T-helper 1 cell treated with Interleukin-12 subunit alpha and Interleukin-12 subunit beta and Interleukin-4 antibody, amounts not matched to agents 30 μg/mL and 1 μg/mL, for 36 hours (primary cell): ENCODE measurements around the gene YY1.
"Not testable (repeated sequence)": the region's sequence is repeated elsewhere in the genome, so short reads cannot be mapped to it uniquely, and the experiment has no call there.

ENCODE experiments used
- H3K27ac Mint-ChIP-seq: one replicate; pipeline ENCODE4 v1.8.0; 2021; ENCODE audit warnings: mild to moderate bottlenecking, mixed read lengths
- H3K27me3 Mint-ChIP-seq: one replicate; pipeline ENCODE4 v1.8.0; 2021; ENCODE audit warnings: low read depth, mixed read lengths
- H3K36me3 Mint-ChIP-seq: one replicate; pipeline ENCODE4 v1.8.0; 2021; ENCODE audit warnings: low read depth, mixed read lengths
- H3K4me1 Mint-ChIP-seq: one replicate; pipeline ENCODE4 v1.8.0; 2021; ENCODE audit warnings: low read depth, mixed read lengths
- H3K4me3 Mint-ChIP-seq: one replicate; pipeline ENCODE4 v1.8.0; 2021; ENCODE audit warnings: mild to moderate bottlenecking, moderate library complexity, mixed read lengths
- H3K9me3 Mint-ChIP-seq: one replicate; pipeline ENCODE4 v1.8.0; 2021; ENCODE audit warnings: mixed read lengths

The YY1 gene

GRCh38 chr14:100290607-100291304 lies 51.8 kb downstream of the YY1 start:
- Mint-ChIP-seq H3K4me1 (peaks cover 4% of the 10 kb centered on the region), H3K27me3 (no peaks in the 10 kb centered on the region), H3K9me3 (no peaks in the 10 kb centered on the region), H3K36me3 (no peaks in the 10 kb centered on the region), H3K27ac (no peak overlapping the region), H3K4me3 (no peak overlapping the region)

- Mint-ChIP-seq H3K4me3 (no peak overlapping the region), H3K4me1 (peaks cover 1% of the 10 kb centered on the region), H3K9me3 (no peaks in the 10 kb centered on the region), H3K27ac (no peak overlapping the region), H3K36me3 (no peaks in the 10 kb centered on the region), H3K27me3 (no peaks in the 10 kb centered on the region)
Measured at GRCh38 chr14:100291305-100292075, 52.5 kb downstream of the YY1 start.

GRCh38 chr14:100292301-100292775 lies 53.4 kb downstream of the YY1 start:
- peaks cover 1% of the 10 kb centered on the region for H3K4me1 Mint-ChIP-seq
- no peaks in the 10 kb centered on the region for H3K9me3 Mint-ChIP-seq
- H3K27ac Mint-ChIP-seq = no peak overlapping the region
- H3K36me3 Mint-ChIP-seq = peaks cover 4% of the 10 kb centered on the region
- H3K27me3 Mint-ChIP-seq = no peaks in the 10 kb centered on the region
- no peak overlapping the region for H3K4me3 Mint-ChIP-seq

GRCh38 chr14:100292776-100293461 lies 54.0 kb downstream of the YY1 start:
- Mint-ChIP-seq H3K4me1 (peaks cover 1% of the 10 kb centered on the region), H3K27ac (no peak overlapping the region), H3K9me3 (no peaks in the 10 kb centered on the region), H3K36me3 (peaks cover 4% of the 10 kb centered on the region), H3K27me3 (no peaks in the 10 kb centered on the region), H3K4me3 (no peak overlapping the region)

- H3K27ac Mint-ChIP-seq = no peak overlapping the region
Measured at GRCh38 chr14:100293497-100294212, 54.7 kb downstream of the YY1 start.

GRCh38 chr14:100294213-100294962 lies 55.4 kb downstream of the YY1 start:
- Mint-ChIP-seq H3K27ac (no peak overlapping the region), H3K27me3 (no peaks in the 10 kb centered on the region), H3K4me1 (peaks cover 1% of the 10 kb centered on the region), H3K4me3 (no peak overlapping the region), H3K9me3 (no peaks in the 10 kb centered on the region), H3K36me3 (peaks cover 4% of the 10 kb centered on the region)

More at GRCh38 chr14:100293497-100294212, 54.7 kb downstream of the YY1 start:
- no peaks in the 10 kb centered on the region for H3K9me3 Mint-ChIP-seq
- H3K27me3 Mint-ChIP-seq = no peaks in the 10 kb centered on the region
- peaks cover 1% of the 10 kb centered on the region for H3K4me1 Mint-ChIP-seq
- no peak overlapping the region for H3K4me3 Mint-ChIP-seq
- H3K36me3 Mint-ChIP-seq = peaks cover 4% of the 10 kb centered on the region

- Mint-ChIP-seq H3K9me3 (no peaks in the 10 kb centered on the region), H3K4me1 (peaks cover 1% of the 10 kb centered on the region), H3K4me3 (no peak overlapping the region), H3K36me3 (peaks cover 4% of the 10 kb centered on the region), H3K27me3 (no peaks in the 10 kb centered on the region), H3K27ac (no peak overlapping the region)
Measured at GRCh38 chr14:100294963-100295330, 56.0 kb downstream of the YY1 start.

- no peaks in the 10 kb centered on the region for H3K9me3 Mint-ChIP-seq
- H3K4me3 Mint-ChIP-seq = no peak overlapping the region
- peaks cover 1% of the 10 kb centered on the region for H3K4me1 Mint-ChIP-seq
- no peak overlapping the region for H3K27ac Mint-ChIP-seq
- H3K27me3 Mint-ChIP-seq = no peaks in the 10 kb centered on the region
- H3K36me3 Mint-ChIP-seq = peaks cover 4% of the 10 kb centered on the region
Measured at GRCh38 chr14:100295376-100296105, 56.6 kb downstream of the YY1 start.

GRCh38 chr14:100296106-100296651 lies 57.2 kb downstream of the YY1 start:
- no peak overlapping the region for H3K27ac Mint-ChIP-seq

GRCh38 chr14:100296729-100297128 lies 57.8 kb downstream of the YY1 start:
- H3K4me3 Mint-ChIP-seq, H3K9me3 Mint-ChIP-seq, H3K36me3 Mint-ChIP-seq, H3K27me3 Mint-ChIP-seq, H3K4me1 Mint-ChIP-seq, H3K27ac Mint-ChIP-seq: not testable (repeated sequence)

More at GRCh38 chr14:100296106-100296651, 57.2 kb downstream of the YY1 start:
- H3K9me3 Mint-ChIP-seq = no peaks in the 10 kb centered on the region
- H3K4me1 Mint-ChIP-seq = no peaks in the 10 kb centered on the region
- no peak overlapping the region for H3K4me3 Mint-ChIP-seq
- H3K36me3 Mint-ChIP-seq = peaks cover 4% of the 10 kb centered on the region
- H3K27me3 Mint-ChIP-seq = no peaks in the 10 kb centered on the region

- no peaks in the 10 kb centered on the region for H3K27me3 Mint-ChIP-seq
- no peak overlapping the region for H3K27ac Mint-ChIP-seq
- H3K9me3 Mint-ChIP-seq = no peaks in the 10 kb centered on the region
- H3K36me3 Mint-ChIP-seq = peaks cover 4% of the 10 kb centered on the region
- no peak overlapping the region for H3K4me3 Mint-ChIP-seq
- H3K4me1 Mint-ChIP-seq = no peaks in the 10 kb centered on the region
Measured at GRCh38 chr14:100297320-100298300, 58.7 kb downstream of the YY1 start.

GRCh38 chr14:100298551-100299237 lies 59.8 kb downstream of the YY1 start:
- Mint-ChIP-seq H3K27ac (no peak overlapping the region), H3K4me1 (no peaks in the 10 kb centered on the region), H3K9me3 (no peaks in the 10 kb centered on the region), H3K27me3 (no peaks in the 10 kb centered on the region), H3K36me3 (peaks cover 4% of the 10 kb centered on the region), H3K4me3 (no peak overlapping the region)
